Tibial artery (tissue), 4 donors: Measurements from ENCODE around the gene DROSHA.

Source experiments
- DNase-seq, 2 donors: peaks; one replicate each; pipeline ENCODE4 v3.0.0-alpha.2; 2019
- H3K27ac ChIP-seq, 2 donors: fragments of 200-600 bp; sonication (generic) in 1 of 2; 1 replicate in 1 of 2; 2 replicates in 1 of 2; pipeline ENCODE4 v1.5.1; 2018 to 2019; ENCODE audit warnings: mild to moderate bottlenecking in 1 of 2
- H3K27me3 ChIP-seq, 2 donors: fragments of 200-600 bp; sonication (generic) in 1 of 2; one replicate each; pipeline versions ENCODE4 v1.5.1 to v1.6.0; 2016 to 2019
- H3K36me3 ChIP-seq, 3 donors: fragments of 200-600 bp; sonication (generic) in 2 of 3; one replicate each; pipeline ENCODE4 v1.5.1; 2016 to 2019; ENCODE audit warnings: mild to moderate bottlenecking in 2 of 3
- H3K4me1 ChIP-seq, 4 donors: fragments of 200-600 bp; sonication (generic) in 2 of 4; 1 replicate in 3 of 4; 2 replicates in 1 of 4; pipeline ENCODE4 v1.5.1; 2016 to 2019
- H3K4me3 ChIP-seq, 2 donors: fragments of 200-600 bp; sonication (generic) in 1 of 2; 1 replicate in 1 of 2; 2 replicates in 1 of 2; pipeline ENCODE4 v1.5.1; 2018 to 2019; ENCODE audit warnings: mild to moderate bottlenecking in 2 of 2
- H3K9me3 ChIP-seq, 3 donors: fragments of 200-600 bp; sonication (generic) in 1 of 3; one replicate each; pipeline ENCODE4 v1.5.1; 2016 to 2019
- CTCF ChIP-seq, 2 experiments: fragments of 200-600 bp in 1 of 2; fragments of 450-650 bp in 1 of 2; IDR thresholded peaks; one replicate each; pipeline ENCODE4 v1.5.1; 2017 to 2019; ENCODE audit warnings: antibody characterized with exemption in 2 of 2, mild to moderate bottlenecking in 1 of 2, moderate library complexity in 1 of 2
- intact Hi-C: fragments of 100-400 bp; cut with DNase I; formaldehyde crosslinking; loops from one replicate; pipeline ENCODE4 v1.15.0; 2023; ENCODE audit warnings: low total_unique reads

The DROSHA gene

GRCh38 chr5:31502506-31502905 is 29.4 kb downstream of the DROSHA start:
- DNase-seq, result no peak
- peaks cover 59 to 99% (median 78%) of the 10 kb centered on the region in 3 donors for H3K36me3 ChIP-seq
- no peak for TF ChIP-seq CTCF (IDR thresholded peaks at IDR 0.05)
- no peaks in the 10 kb centered on the region for H3K4me1 ChIP-seq
- no peak overlapping the region for H3K27ac ChIP-seq
- intact Hi-C loops, result no loop called here
- H3K27me3 ChIP-seq, result no peaks in the 10 kb centered on the region
- no peak overlapping the region for H3K4me3 ChIP-seq
- H3K9me3 ChIP-seq, result no peaks in the 10 kb centered on the region

GRCh38 chr5:31500256-31500655 is 31.6 kb downstream of the DROSHA start:
- H3K4me3 ChIP-seq, result no peak overlapping the region
- no peak for DNase-seq
- no peaks in the 10 kb centered on the region for H3K9me3 ChIP-seq
- H3K4me1 ChIP-seq, result no peaks in the 10 kb centered on the region
- intact Hi-C loops, result no loop called here
- no peak overlapping the region for H3K27ac ChIP-seq
- H3K27me3 ChIP-seq, result no peaks in the 10 kb centered on the region
- TF ChIP-seq CTCF (IDR thresholded peaks at IDR 0.05), result no peak
- peaks cover 67 to 100% (median 96%) of the 10 kb centered on the region in 3 donors for H3K36me3 ChIP-seq

GRCh38 chr5:31496891-31497290 is 35.0 kb downstream of the DROSHA start:
- no peak for TF ChIP-seq CTCF (IDR thresholded peaks at IDR 0.05)
- no peak for DNase-seq
- H3K27me3 ChIP-seq, result no peaks in the 10 kb centered on the region
- no peak overlapping the region for H3K27ac ChIP-seq
- intact Hi-C loops, result no loop called here
- no peaks in the 10 kb centered on the region for H3K4me1 ChIP-seq
- H3K36me3 ChIP-seq, result peaks cover 63 to 99% (median 84%) of the 10 kb centered on the region in 3 donors
- H3K9me3 ChIP-seq, result no peaks in the 10 kb centered on the region
- H3K4me3 ChIP-seq, result no peak overlapping the region

DNA sequence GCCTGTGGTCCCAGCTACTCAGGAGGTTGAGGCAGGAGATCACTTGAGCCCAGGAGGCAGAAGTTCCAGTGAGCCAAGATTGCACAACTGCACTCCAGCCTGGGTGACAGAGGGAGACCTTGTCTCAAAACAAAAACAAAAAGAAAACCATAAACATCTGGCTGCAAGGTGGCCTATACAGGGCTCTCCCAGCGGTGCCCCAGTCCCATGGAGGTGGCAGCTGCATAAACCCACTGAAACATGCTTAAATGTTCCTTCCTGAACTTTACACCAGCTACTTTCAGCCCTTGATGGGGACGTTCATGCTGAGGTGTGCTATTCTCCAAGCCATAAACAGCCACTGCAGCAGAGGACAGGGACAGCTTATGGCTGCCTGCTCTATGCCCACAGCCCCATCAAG is 35.6 kb downstream of the DROSHA start:
- Histone ChIP-seq H3K27me3 (no peaks in the 10 kb centered on the region), H3K27ac (no peak overlapping the region), H3K36me3 (peaks cover 62 to 99% (median 84%) of the 10 kb centered on the region in 3 donors), H3K9me3 (no peaks in the 10 kb centered on the region), H3K4me1 (no peaks in the 10 kb centered on the region), H3K4me3 (no peak overlapping the region)
- no peak for TF ChIP-seq CTCF (IDR thresholded peaks at IDR 0.05)
- intact Hi-C loops, result no loop called here
- DNase-seq, result no peak

- intact Hi-C loops, result no loop called here
- no peaks in the 10 kb centered on the region for H3K27me3 ChIP-seq
Observed at GRCh38 chr5:31495336-31495735, 36.6 kb downstream of the DROSHA start.

More at GRCh38 chr5:31495336-31495735, 36.6 kb downstream of the DROSHA start:
- DNase-seq, result no peak
- no peaks in the 10 kb centered on the region for H3K9me3 ChIP-seq
- H3K4me3 ChIP-seq, result no peak overlapping the region
- no peak for TF ChIP-seq CTCF (IDR thresholded peaks at IDR 0.05)
- peaks cover 66 to 99% (median 77%) of the 10 kb centered on the region in 3 donors for H3K36me3 ChIP-seq
- H3K27ac ChIP-seq, result no peak overlapping the region
- H3K4me1 ChIP-seq, result no peaks in the 10 kb centered on the region
